Measurements from ENCODE around the gene PLPPR2.

Gene PLPPR2

DNA sequence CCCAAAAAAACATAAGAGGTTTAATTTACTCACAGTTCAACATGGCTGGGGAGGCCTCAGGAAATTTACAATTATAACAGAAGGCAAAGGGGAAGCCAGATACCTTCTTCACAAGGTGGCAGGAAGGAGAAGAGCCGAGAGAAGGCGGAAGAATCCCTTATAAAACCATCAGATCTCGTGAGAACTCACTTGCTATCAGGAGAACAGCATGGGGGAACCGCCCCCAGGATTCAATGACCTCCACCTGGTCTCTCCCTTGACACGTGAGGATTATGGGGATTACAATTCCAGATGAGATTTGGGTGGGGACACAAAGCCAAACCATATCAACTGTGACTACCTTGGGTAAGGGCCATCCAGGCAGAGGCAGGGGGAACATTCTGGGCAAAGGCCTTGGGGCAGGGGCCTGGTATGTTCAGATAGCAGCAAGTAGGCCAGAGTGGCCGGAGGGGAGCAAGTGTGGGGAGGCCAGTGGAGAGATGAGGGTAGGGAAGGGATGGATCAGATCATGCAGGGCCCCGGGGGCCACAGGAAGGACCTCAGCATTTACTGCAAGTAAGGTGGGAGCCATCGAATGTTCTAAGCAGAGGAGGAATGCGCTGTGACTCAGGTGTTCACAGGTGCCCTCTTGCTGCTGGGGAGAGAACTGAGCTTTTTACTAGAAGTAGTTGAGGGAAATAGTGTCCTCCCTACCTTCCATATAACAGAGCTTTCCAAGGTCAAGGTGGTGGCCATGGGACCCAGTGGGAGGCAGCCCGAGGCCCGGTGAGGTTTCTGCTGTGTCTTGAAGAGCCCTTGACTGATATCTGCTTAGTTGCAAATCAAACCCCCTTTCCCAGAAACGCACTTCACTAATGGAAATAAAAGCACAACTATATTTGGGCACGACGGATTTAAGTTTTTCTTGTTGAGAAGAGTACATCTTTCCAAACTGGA is 33.8 kb upstream of the PLPPR2 start:
- Histone ChIP-seq H3K4me1 (ENCODE audit: control insufficient read depth, low read length) (peaks cover 60% of the 10 kb centered on the region), H3F3A (ENCODE audit: control insufficient read depth, insufficient read depth) (peaks cover 10% of the 10 kb centered on the region; the same call in 1 of the 2 replicates), H3K9me2 (replicated peaks; ENCODE audit: control insufficient read depth, low read length) (no peaks in the 10 kb centered on the region), H3K9me3 (ENCODE audit: control insufficient read depth, insufficient read depth, low read length) (no peaks in the 10 kb centered on the region), H3K79me2 (ENCODE audit: control insufficient read depth, low read length) (peaks cover 38% of the 10 kb centered on the region), H3K36me3 (ENCODE audit: control insufficient read depth, low read length) (no peaks in the 10 kb centered on the region), H3K4me3 (ENCODE audit: low read length) (peak overlapping the region; percentile 70), H3K27ac (ENCODE audit: low read depth, low read length) (peak overlapping the region; percentile 56), H3K27me3 (ENCODE audit: control insufficient read depth, low read length) (no peaks in the 10 kb centered on the region), H3K4me2 (ENCODE audit: low read length) (peak overlapping the region; percentile 63), H4K20me1 (ENCODE audit: control insufficient read depth, insufficient read depth, low read depth, low read length) (no peaks in the 10 kb centered on the region)
- TF ChIP-seq EZH2phosphoT487 (IDR thresholded peaks at IDR 0.05; ENCODE audit: borderline replicate concordance, low read length): no peak
- TF ChIP-seq, protein P1, sequence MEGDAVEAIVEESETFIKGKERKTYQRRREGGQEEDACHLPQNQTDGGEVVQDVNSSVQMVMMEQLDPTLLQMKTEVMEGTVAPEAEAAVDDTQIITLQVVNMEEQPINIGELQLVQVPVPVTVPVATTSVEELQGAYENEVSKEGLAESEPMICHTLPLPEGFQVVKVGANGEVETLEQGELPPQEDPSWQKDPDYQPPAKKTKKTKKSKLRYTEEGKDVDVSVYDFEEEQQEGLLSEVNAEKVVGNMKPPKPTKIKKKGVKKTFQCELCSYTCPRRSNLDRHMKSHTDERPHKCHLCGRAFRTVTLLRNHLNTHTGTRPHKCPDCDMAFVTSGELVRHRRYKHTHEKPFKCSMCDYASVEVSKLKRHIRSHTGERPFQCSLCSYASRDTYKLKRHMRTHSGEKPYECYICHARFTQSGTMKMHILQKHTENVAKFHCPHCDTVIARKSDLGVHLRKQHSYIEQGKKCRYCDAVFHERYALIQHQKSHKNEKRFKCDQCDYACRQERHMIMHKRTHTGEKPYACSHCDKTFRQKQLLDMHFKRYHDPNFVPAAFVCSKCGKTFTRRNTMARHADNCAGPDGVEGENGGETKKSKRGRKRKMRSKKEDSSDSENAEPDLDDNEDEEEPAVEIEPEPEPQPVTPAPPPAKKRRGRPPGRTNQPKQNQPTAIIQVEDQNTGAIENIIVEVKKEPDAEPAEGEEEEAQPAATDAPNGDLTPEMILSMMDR (IDR thresholded peaks at IDR 0.05; ENCODE audit: low read depth, low read length, poor library complexity, severe bottlenecking): no peak

DNA sequence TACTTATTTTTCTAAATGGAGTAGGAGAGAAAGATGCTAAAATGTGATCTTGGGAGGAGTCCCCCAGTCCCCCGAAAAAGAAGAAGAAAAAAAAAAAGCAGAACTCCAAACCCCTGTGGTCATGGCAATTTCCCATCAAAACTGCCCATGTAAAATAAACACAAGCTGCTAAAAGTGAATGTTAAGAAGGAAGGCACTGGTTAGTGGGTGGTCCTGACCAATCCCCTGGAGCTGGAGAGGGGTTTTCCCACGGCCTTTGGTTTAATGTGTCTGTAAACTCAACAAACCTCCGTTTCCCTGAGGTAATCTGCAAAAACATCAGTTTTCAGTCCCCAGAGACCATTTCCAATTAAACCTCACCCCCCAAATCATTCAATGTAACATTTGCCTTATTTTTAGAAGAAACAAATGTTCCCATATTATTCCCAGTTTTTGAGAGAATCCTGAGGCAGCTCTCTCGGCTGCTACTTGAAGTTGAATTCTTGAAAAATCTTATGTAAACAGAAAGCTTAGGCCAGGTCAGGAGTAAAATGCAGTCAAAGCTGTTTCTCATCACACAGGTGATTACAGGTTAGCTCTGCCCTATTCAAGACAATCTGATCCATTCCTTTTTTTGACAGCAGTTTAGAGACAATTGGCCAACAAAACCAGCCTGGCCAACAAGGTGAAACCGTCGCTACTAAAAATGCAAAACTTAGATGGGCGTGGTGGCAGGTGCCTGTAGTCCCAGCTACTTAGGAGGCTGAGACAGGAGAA is 32.8 kb upstream of the PLPPR2 start:
- Histone ChIP-seq H3K27ac (ENCODE audit: low read depth, low read length) (peak overlapping the region; percentile 17), H3K9me3 (ENCODE audit: control insufficient read depth, insufficient read depth, low read length) (no peaks in the 10 kb centered on the region)

DNA sequence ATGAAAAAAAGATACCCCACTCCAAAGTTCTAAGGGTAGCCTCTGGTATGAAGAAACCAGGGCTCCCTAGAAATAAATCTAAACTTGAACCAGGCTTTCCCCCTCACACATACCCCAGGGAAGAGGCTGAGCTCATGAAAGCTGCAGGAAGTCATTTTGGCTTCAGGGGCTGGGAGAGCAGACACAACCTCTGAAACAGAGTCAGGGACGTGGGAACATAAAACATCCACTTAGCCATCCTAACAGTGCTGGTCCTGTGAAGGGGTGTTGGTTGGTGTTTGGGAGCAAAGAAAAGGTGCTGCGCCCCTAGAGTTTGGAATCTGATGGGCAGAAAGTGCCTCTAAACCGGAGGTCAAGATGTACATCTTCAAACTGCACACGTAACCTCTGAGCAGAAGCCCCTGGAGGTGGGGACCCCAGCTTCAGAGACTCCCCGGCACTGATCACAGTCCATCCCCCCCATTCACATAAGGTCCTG is 31.6 kb upstream of the PLPPR2 start:
- no peaks in the 10 kb centered on the region for H3K9me2 ChIP-seq (replicated peaks; ENCODE audit: control insufficient read depth, low read length)
- peak overlapping the region; percentile 64 for H3K4me3 ChIP-seq (ENCODE audit: low read length)
- peaks cover 10% of the 10 kb centered on the region; the same call in 1 of the 2 replicates for H3F3A ChIP-seq (ENCODE audit: control insufficient read depth, insufficient read depth)
- H3K4me2 ChIP-seq (ENCODE audit: low read length): peak overlapping the region; percentile 93
- peak overlapping the region; percentile 76 for H3K27ac ChIP-seq (ENCODE audit: low read depth, low read length)
- no peaks in the 10 kb centered on the region for H3K27me3 ChIP-seq (ENCODE audit: control insufficient read depth, low read length)
- peaks cover 29% of the 10 kb centered on the region for H3K79me2 ChIP-seq (ENCODE audit: control insufficient read depth, low read length)
- no peaks in the 10 kb centered on the region for H4K20me1 ChIP-seq (ENCODE audit: control insufficient read depth, insufficient read depth, low read depth, low read length)
- no peaks in the 10 kb centered on the region for H3K36me3 ChIP-seq (ENCODE audit: control insufficient read depth, low read length)
- TF ChIP-seq EZH2phosphoT487 (IDR thresholded peaks at IDR 0.05; ENCODE audit: borderline replicate concordance, low read length): no peak
- TF ChIP-seq, protein P1 (IDR thresholded peaks at IDR 0.05; ENCODE audit: low read depth, low read length, poor library complexity, severe bottlenecking): no peak
- H3K9me3 ChIP-seq (ENCODE audit: control insufficient read depth, insufficient read depth, low read length): no peaks in the 10 kb centered on the region
- H3K4me1 ChIP-seq (ENCODE audit: control insufficient read depth, low read length): peaks cover 57% of the 10 kb centered on the region

More for the DNA sequence above, 32.8 kb upstream of the PLPPR2 start:
- Histone ChIP-seq H3K4me1 (ENCODE audit: control insufficient read depth, low read length) (peaks cover 58% of the 10 kb centered on the region), H3K4me3 (ENCODE audit: low read length) (no peak overlapping the region), H3K36me3 (ENCODE audit: control insufficient read depth, low read length) (no peaks in the 10 kb centered on the region), H3F3A (ENCODE audit: control insufficient read depth, insufficient read depth) (peaks cover 10% of the 10 kb centered on the region; the same call in 1 of the 2 replicates), H3K27me3 (ENCODE audit: control insufficient read depth, low read length) (no peaks in the 10 kb centered on the region), H3K4me2 (ENCODE audit: low read length) (peak overlapping the region; percentile 63), H3K79me2 (ENCODE audit: control insufficient read depth, low read length) (peaks cover 32% of the 10 kb centered on the region), H4K20me1 (ENCODE audit: control insufficient read depth, insufficient read depth, low read depth, low read length) (no peaks in the 10 kb centered on the region), H3K9me2 (replicated peaks; ENCODE audit: control insufficient read depth, low read length) (no peaks in the 10 kb centered on the region)
- no peak for TF ChIP-seq EZH2phosphoT487 (IDR thresholded peaks at IDR 0.05; ENCODE audit: borderline replicate concordance, low read length)
- TF ChIP-seq, protein P1 (IDR thresholded peaks at IDR 0.05; ENCODE audit: low read depth, low read length, poor library complexity, severe bottlenecking): no peak

Data from DOHH2 (cell line).